ENCODE data around the gene RBM4.
"Not testable (repeated sequence)": the region's sequence is repeated elsewhere in the genome, so short reads cannot be mapped to it uniquely, and the experiment has no call there.

GRCh38 chr11:66606608-66607007, 31.9 kb upstream of the RBM4 start:
- TF ChIP-seq ZFP1 (CRISPR knock-in tag; IDR thresholded peaks at IDR 0.05); CTCF (IDR thresholded peaks at IDR 0.05 in 2 of 3, conservative IDR thresholded peaks at IDR 0.05 in 1 of 3; ENCODE audit: insufficient read depth in 2 of 3, low read depth in 1 of 3, low read length in 3 of 3); SPI1 (IDR thresholded peaks at IDR 0.05; ENCODE audit: borderline replicate concordance, low read depth, low read length); EP300 (IDR thresholded peaks at IDR 0.05; ENCODE audit: low read length); STAG1 (CRISPR knock-in tag; IDR thresholded peaks at IDR 0.05; ENCODE audit: borderline replicate concordance); NR0B1 (IDR thresholded peaks at IDR 0.05; ENCODE audit: partially characterized antibody): not testable (repeated sequence)
